ENCODE measurements around the gene PTGES3.

Gene PTGES3

GRCh38 chr12:56677680-56678079, 10.4 kb downstream of the PTGES3 start:
- no peak overlapping the region for H3K27ac ChIP-seq (ENCODE audit: extremely low read depth, low read depth, low read length)
- peaks cover 8% of the 10 kb centered on the region for H3K4me1 ChIP-seq (ENCODE audit: control insufficient read depth, insufficient read depth, low read length)
- CTCF ChIA-PET: interaction anchor here (0.5 to 0.8 kb wide), 3 partner anchors 44 to 324 kb away, joined by 3 to 6 read pairs (median 3); no protein-coding TSS in a partner anchor
- POLR2A ChIA-PET: interaction anchor here (0.6 to 2.2 kb wide), 4 partner anchors 11 to 32 kb away, joined by 4 to 14 read pairs (median 4); partner anchors contain the start of gene PTGES3
- no peaks in the 10 kb centered on the region for H3K9me3 ChIP-seq (ENCODE audit: control insufficient read depth, insufficient read depth, low read depth, low read length)
- peak; percentile 58; the same call in 1 of the 2 replicates for TF ChIP-seq PRDM6 (tag by site-specific recombination; IDR thresholded peaks at IDR 0.05)
- 0 out of 2 replicates have a peak, but pooled peaks have one; percentile 15 for TF ChIP-seq ZBTB44 (tag by site-specific recombination; IDR thresholded peaks at IDR 0.05)
- TF ChIP-seq TCF7L2 (IDR thresholded peaks at IDR 0.05; ENCODE audit: borderline replicate concordance, low read depth, low read length): no peak
- H3K4me3 ChIP-seq (ENCODE audit: low read depth, low read length): no peak overlapping the region
- H3K36me3 ChIP-seq (ENCODE audit: control insufficient read depth in 2 of 2, insufficient read depth in 1 of 2, low read length in 2 of 2): peaks cover 34 to 49% of the 10 kb centered on the region in 2 experiments; a peak in 2 of 3 replicates

GRCh38 chr12:56676851-56677580, 11.1 kb downstream of the PTGES3 start:
- Histone ChIP-seq H3K4me1 (ENCODE audit: control insufficient read depth, insufficient read depth, low read length) (peaks cover 8% of the 10 kb centered on the region), H3K4me3 (ENCODE audit: low read depth, low read length) (no peak overlapping the region), H3K27ac (ENCODE audit: extremely low read depth, low read depth, low read length) (no peak overlapping the region), H3K36me3 (ENCODE audit: control insufficient read depth in 2 of 2, insufficient read depth in 1 of 2, low read length in 2 of 2) (peaks cover 37 to 50% of the 10 kb centered on the region in 2 experiments; a peak in 2 of 3 replicates), H3K9me3 (ENCODE audit: control insufficient read depth, insufficient read depth, low read depth, low read length) (no peaks in the 10 kb centered on the region)
- CTCF ChIA-PET: interaction anchor here (0.5 kb wide), 2 partner anchors 43 to 76 kb away, joined by 3 to 6 read pairs; no protein-coding TSS in a partner anchor
- POLR2A ChIA-PET: interaction anchor here (0.6 to 1.6 kb wide), 3 partner anchors 11 to 32 kb away, joined by 4 to 5 read pairs (median 4); partner anchors contain the start of gene PTGES3
- TF ChIP-seq ZNF362 (tag by site-specific recombination; IDR thresholded peaks at IDR 0.05) (peak; percentile 82), ZNF26 (tag by site-specific recombination; IDR thresholded peaks at IDR 0.05) (no peak)

GRCh38 chr12:56671608-56672007, 16.5 kb downstream of the PTGES3 start:
- H3K27ac ChIP-seq (ENCODE audit: extremely low read depth, low read depth, low read length): no peak overlapping the region
- CTCF ChIA-PET: interaction anchor here (0.6 to 2.8 kb wide), 5 partner anchors 13 to 543 kb away, joined by 3 to 12 read pairs (median 4); no protein-coding TSS in a partner anchor
- TF ChIP-seq ELK4 (IDR thresholded peaks at IDR 0.05; ENCODE audit: borderline replicate concordance, low read depth, low read length): no peak
- no peak for TF ChIP-seq ZNF2 (tag by site-specific recombination; IDR thresholded peaks at IDR 0.05)
- no peak for TF ChIP-seq ZNF585B (tag by site-specific recombination; IDR thresholded peaks at IDR 0.05)
- no peak for TF ChIP-seq ZSCAN4 (tag by site-specific recombination; IDR thresholded peaks at IDR 0.05)
- no peak for TF ChIP-seq ZNF837 (tag by site-specific recombination; IDR thresholded peaks at IDR 0.05)
- TF ChIP-seq ZNF558 (tag by site-specific recombination; IDR thresholded peaks at IDR 0.05): no peak
- no peak for TF ChIP-seq HOXA7 (CRISPR knock-in tag; IDR thresholded peaks at IDR 0.05; ENCODE audit: borderline replicate concordance)
- TF ChIP-seq ZNF423 (tag by site-specific recombination; IDR thresholded peaks at IDR 0.05): no peak
- no peak for TF ChIP-seq ZNF692 (tag by site-specific recombination; IDR thresholded peaks at IDR 0.05)
- no peak for TF ChIP-seq ZBTB44 (tag by site-specific recombination; IDR thresholded peaks at IDR 0.05)
- TF ChIP-seq KLF9 (tag by site-specific recombination; IDR thresholded peaks at IDR 0.05; ENCODE audit: low read depth): no peak
- TF ChIP-seq ZNF112 (tag by site-specific recombination; IDR thresholded peaks at IDR 0.05): no peak

More at GRCh38 chr12:56671608-56672007, 16.5 kb downstream of the PTGES3 start:
- POLR2A ChIA-PET: no interaction called here
- H3K36me3 ChIP-seq (ENCODE audit: control insufficient read depth in 2 of 2, insufficient read depth in 1 of 2, low read length in 2 of 2): peaks cover 68 to 76% of the 10 kb centered on the region in 2 experiments
- H3K9me3 ChIP-seq (ENCODE audit: control insufficient read depth, insufficient read depth, low read depth, low read length): no peaks in the 10 kb centered on the region
- H3K4me1 ChIP-seq (ENCODE audit: control insufficient read depth, insufficient read depth, low read length): 0 out of 2 replicates have a peak, but pooled peaks cover 2% of the 10 kb centered on the region
- no peak overlapping the region for H3K4me3 ChIP-seq (ENCODE audit: low read depth, low read length)
